Neutrophil (primary cell): ENCODE data around the gene NT5DC4.

Source experiments
- H3K27ac ChIP-seq: fragments of 200-600 bp; sonication (generic); 2 replicates; pipeline ENCODE4 v1.5.1; 2016; ENCODE audit warnings: mild to moderate bottlenecking, moderate library complexity
- H3K27me3 ChIP-seq: fragments of 200-600 bp; sonication (generic); 2 replicates; pipeline ENCODE4 v1.6.0; 2016; ENCODE audit warnings: mild to moderate bottlenecking
- H3K36me3 ChIP-seq: fragments of 200-600 bp; sonication (generic); 2 replicates; pipeline ENCODE4 v1.5.1; 2017
- H3K4me1 ChIP-seq, 2 experiments: fragments of 200-600 bp in 1 of 2; sonication (generic) in 1 of 2; 1 replicate in 1 of 2; 2 replicates in 1 of 2; pipeline versions ENCODE4 v1.5.1 to v1.6.1; 2013 to 2016; ENCODE audit warnings: low read depth in 1 of 2, low read length in 1 of 2, mild to moderate bottlenecking in 1 of 2, moderate library complexity in 1 of 2; ENCODE audit not compliant: control insufficient read depth in 1 of 2, insufficient read depth in 1 of 2
- H3K4me3 ChIP-seq, 2 experiments: fragments of 200-600 bp in 1 of 2; sonication (generic) in 1 of 2; 1 replicate in 1 of 2; 2 replicates in 1 of 2; pipeline ENCODE4 v1.5.1; 2013 to 2016; ENCODE audit warnings: low read depth in 1 of 2, low read length in 1 of 2, mild to moderate bottlenecking in 1 of 2, moderate library complexity in 1 of 2
- H3K9me3 ChIP-seq: fragments of 200-600 bp; sonication (generic); 2 replicates; pipeline ENCODE4 v1.5.1; 2016
- TF ChIP-seq, protein P1 (sequence below): fragments of 200-600 bp; sonication (generic); IDR thresholded peaks from 2 replicates; pipeline ENCODE4 v1.5.1; 2016; ENCODE audit warnings: antibody characterized with exemption

Gene NT5DC4

DNA sequence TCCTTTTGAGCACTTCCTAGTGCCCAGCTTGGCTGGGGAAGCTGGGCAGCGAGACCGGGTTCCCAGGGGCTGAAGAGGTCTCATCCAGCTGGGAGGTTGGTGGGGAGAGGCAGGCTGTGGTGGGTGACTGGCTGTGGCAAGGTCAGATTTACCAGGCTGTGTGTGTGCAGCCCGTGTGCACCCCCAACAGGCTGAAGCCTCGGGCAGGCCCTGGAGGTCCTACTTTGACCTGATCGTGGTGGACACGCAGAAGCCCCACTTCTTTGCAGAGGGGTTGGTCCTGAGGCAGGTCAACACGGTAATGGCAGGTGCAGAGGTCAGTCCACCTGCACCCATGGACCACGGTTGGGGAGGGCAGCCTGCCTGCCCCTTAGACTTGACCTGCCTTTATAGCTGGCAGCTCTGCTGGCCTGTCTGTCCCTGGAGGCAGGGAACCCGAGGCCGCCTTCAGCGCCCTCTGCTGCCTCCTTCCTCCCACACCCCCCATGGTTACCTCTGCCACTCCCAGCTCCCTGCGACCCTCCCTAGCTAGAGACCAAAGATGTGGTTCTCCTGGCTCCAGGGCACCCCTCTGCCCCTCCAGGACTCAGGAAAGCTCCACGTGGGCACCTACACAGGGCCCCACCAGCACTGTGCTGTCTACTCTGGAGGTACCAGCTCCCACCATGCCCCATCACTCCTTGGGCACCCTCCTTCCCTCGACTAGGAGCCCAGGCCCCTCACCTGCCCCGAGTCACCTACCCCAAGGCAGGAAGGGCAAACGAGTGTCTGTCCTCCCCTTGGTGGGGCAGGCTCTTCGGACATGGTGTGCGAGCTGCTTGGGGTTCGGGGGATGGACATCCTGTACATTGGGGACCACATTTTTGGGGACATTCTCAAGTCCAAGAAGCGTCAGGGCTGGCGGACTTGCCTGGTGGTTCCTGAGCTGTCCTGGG, 4.0 kb downstream of the NT5DC4 start:
- H3K36me3 ChIP-seq, result no peaks in the 10 kb centered on the region
- no peaks in the 10 kb centered on the region for H3K9me3 ChIP-seq
- H3K4me1 ChIP-seq, result peaks cover 30 to 37% of the 10 kb centered on the region in 2 experiments
- no peak overlapping the region for H3K4me3 ChIP-seq
- TF ChIP-seq, protein P1, sequence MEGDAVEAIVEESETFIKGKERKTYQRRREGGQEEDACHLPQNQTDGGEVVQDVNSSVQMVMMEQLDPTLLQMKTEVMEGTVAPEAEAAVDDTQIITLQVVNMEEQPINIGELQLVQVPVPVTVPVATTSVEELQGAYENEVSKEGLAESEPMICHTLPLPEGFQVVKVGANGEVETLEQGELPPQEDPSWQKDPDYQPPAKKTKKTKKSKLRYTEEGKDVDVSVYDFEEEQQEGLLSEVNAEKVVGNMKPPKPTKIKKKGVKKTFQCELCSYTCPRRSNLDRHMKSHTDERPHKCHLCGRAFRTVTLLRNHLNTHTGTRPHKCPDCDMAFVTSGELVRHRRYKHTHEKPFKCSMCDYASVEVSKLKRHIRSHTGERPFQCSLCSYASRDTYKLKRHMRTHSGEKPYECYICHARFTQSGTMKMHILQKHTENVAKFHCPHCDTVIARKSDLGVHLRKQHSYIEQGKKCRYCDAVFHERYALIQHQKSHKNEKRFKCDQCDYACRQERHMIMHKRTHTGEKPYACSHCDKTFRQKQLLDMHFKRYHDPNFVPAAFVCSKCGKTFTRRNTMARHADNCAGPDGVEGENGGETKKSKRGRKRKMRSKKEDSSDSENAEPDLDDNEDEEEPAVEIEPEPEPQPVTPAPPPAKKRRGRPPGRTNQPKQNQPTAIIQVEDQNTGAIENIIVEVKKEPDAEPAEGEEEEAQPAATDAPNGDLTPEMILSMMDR, result no peak
- peak overlapping the region; percentile 68 for H3K27ac ChIP-seq
- H3K27me3 ChIP-seq, result no peaks in the 10 kb centered on the region

DNA sequence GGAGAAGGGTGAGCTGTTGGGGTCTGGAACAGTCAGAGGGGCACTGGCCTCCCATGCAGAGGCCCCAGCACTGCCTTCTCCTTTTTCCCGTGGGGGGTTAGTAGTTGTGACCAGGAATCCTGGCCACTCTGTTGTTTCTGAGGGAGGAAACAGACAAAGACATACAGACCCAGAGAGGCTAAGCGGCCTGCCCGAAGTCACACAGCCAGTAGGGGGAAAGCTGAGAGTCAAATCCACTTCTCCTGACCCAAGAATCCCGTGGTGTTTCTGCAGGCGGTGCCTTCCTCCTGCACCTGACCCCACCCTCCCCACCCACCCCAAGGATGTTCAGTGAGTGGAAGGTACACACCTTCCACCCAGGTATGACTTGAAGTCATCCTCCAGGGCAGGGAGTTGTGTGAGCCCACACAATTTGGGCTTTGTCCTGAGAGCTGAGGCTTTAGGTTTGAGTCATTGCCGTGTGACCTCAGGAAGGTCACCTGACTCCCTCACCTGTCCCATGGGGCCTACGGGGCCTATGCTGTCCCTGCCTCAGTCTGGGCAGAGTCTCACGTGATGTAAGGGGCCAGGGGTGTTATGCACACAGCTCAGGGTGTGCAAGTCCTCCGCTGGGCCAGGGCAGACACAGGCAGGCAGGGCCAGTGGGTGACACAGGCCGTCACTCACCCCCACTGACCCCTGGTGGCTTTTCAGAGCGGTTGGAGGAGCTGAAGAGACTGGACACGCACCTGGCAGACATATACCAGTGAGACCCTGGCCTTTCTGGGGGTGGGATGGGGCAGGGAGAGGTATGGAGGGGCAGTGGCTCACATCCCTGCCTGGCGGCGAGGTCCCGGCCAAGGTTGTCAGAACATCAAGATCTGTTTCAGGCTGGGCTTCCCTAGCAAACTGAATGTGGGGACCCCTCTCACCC, 5.0 kb downstream of the NT5DC4 start:
- TF ChIP-seq, protein P1, result no peak
- no peaks in the 10 kb centered on the region for H3K9me3 ChIP-seq
- peak overlapping the region; percentile 68 for H3K27ac ChIP-seq
- no peaks in the 10 kb centered on the region for H3K36me3 ChIP-seq
- H3K27me3 ChIP-seq, result no peaks in the 10 kb centered on the region
- H3K4me3 ChIP-seq, result no peak overlapping the region
- H3K4me1 ChIP-seq, result peaks cover 32 to 33% of the 10 kb centered on the region in 2 experiments

DNA sequence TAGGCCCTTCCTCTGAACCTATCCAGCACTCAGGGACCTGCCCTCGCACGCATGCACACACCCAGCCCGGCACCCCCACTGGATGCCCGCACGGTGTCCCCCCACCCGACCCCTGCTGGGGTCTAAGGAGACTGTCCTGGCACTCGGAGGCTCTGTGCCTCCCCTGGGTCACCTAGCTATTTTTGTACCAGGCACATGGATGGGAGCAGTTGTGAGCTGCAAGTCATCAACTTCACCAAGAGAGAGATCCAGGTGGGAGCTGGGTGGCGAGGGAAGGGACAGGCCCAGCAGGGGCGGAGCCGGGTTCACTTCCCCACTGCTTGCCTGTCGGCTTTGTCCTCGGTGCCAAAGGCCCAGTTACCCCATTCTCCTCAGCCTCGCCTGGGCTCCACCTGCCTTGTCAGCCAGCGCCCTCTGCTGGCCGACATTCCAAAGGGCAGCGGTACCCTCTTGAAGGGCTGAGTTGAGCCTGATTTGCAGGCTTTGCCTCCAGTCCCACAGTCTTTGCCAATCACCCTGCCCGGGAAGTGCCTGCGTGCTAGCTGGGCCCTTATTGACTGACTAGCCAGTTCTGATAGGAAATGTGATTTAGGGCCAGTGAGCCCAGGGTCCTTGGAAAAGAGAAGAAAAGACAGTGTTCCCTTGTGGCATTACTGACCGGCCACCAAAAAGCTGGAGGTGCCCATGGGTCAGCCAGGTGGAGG, 5.8 kb downstream of the NT5DC4 start:
- no peaks in the 10 kb centered on the region for H3K9me3 ChIP-seq
- no peak overlapping the region for H3K4me3 ChIP-seq
- peak overlapping the region; percentile 68 for H3K27ac ChIP-seq
- H3K36me3 ChIP-seq, result no peaks in the 10 kb centered on the region
- TF ChIP-seq, protein P1, result peak; percentile 98
- no peaks in the 10 kb centered on the region for H3K27me3 ChIP-seq
- H3K4me1 ChIP-seq, result peaks cover 32 to 33% of the 10 kb centered on the region in 2 experiments

DNA sequence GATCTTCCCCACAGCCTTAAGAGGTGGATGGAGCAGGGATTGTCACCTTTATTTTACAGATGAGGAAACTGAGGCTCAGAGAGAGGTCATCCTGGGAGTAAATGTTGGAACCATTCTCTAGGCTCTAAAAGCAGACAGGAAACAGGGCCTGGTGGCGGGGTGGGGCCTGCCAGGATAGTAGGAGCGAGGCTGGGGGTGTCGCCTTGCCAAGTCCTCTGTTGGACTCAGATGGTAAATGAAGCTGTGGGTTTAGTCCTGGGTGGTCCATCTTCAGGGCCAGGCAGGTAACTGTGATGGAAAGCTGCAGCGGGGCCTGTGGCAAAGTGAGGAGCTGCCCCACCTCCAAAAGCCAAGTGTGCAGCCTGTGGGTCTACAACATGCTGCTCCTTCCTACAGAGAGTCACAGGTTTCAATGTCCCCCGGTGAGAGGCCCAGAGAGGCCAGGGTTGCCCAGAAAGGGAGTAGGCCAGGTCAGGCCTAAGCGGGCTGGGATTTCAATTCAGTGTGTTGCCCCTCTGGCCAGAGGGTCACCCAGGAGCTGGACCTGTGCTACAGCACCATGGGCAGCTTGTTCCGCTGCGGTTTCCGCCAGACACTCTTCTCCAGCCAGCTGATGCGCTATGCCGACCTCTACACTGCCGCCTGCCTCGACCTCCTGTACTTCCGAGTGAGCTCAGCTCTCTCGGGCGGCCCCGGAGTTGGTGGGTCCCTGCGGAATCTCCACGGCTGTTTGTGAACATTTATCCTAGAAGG, 6.6 kb downstream of the NT5DC4 start:
- H3K9me3 ChIP-seq, result no peaks in the 10 kb centered on the region
- H3K4me1 ChIP-seq, result peaks cover 32 to 33% of the 10 kb centered on the region in 2 experiments
- no peaks in the 10 kb centered on the region for H3K36me3 ChIP-seq
- H3K27ac ChIP-seq, result no peak overlapping the region
- H3K27me3 ChIP-seq, result no peaks in the 10 kb centered on the region
- TF ChIP-seq, protein P1, result no peak
- H3K4me3 ChIP-seq, result no peak overlapping the region
